DND-41 (cell line): Measurements from ENCODE around the gene ORM1.

ENCODE experiments used
- ATAC-seq: fragments of 200-7000 bp; cut with Tn5 transposase; 3 replicates; pipeline ENCODE4 v1.9.1; 2021; ENCODE audit warnings: low read depth; ENCODE audit not compliant: insufficient read depth
- DNase-seq: peaks from one replicate; pipeline ENCODE4 v3.0.0-alpha.2; 2020
- H2AFZ ChIP-seq: 2 replicates; pipeline ENCODE4 v1.6.0; 2012; ENCODE audit warnings: low read depth, low read length
- H3K27ac ChIP-seq: 2 replicates; pipeline ENCODE4 v1.5.1; 2012; ENCODE audit warnings: low read length, inconsistent platforms
- H3K27me3 ChIP-seq: fragments of 200-600 bp; sonication (generic); 2 replicates; pipeline ENCODE4 v1.6.0; 2012; ENCODE audit warnings: low read length, mild to moderate bottlenecking, inconsistent platforms; ENCODE audit not compliant: insufficient read depth, poor library complexity
- H3K36me3 ChIP-seq: 2 replicates; pipeline ENCODE4 v1.5.1; 2012; ENCODE audit warnings: low read length, inconsistent platforms; ENCODE audit not compliant: insufficient read depth
- H3K4me1 ChIP-seq: 2 replicates; pipeline ENCODE4 v1.5.1; 2012; ENCODE audit warnings: mild to moderate bottlenecking, low read length; ENCODE audit not compliant: insufficient read depth
- H3K4me2 ChIP-seq: 2 replicates; pipeline ENCODE4 v1.6.0; 2012; ENCODE audit warnings: mild to moderate bottlenecking, moderate library complexity, low read length, inconsistent platforms; ENCODE audit not compliant: insufficient read depth
- H3K4me3 ChIP-seq, 2 experiments: fragments of 200-600 bp in 1 of 2; shearing (Covaris generic) in 1 of 2; 2 replicates each; pipeline ENCODE4 v1.5.1; 2012 to 2016; ENCODE audit warnings: inconsistent platforms in 2 of 2, low read length in 2 of 2, mild to moderate bottlenecking in 2 of 2, low read depth in 1 of 2, moderate library complexity in 1 of 2
- H3K79me2 ChIP-seq: 2 replicates; pipeline ENCODE4 v1.6.0; 2012; ENCODE audit warnings: low read length, inconsistent platforms; ENCODE audit not compliant: insufficient read depth
- H3K9ac ChIP-seq: 2 replicates; pipeline ENCODE4 v1.6.0; 2012; ENCODE audit warnings: low read depth, mild to moderate bottlenecking, inconsistent platforms, low read length, moderate library complexity
- H3K9me3 ChIP-seq: 2 replicates; pipeline ENCODE4 v1.5.1; 2012; ENCODE audit warnings: low read length, moderate library complexity, mild to moderate bottlenecking, inconsistent platforms; ENCODE audit not compliant: insufficient read depth, severe bottlenecking
- H4K20me1 ChIP-seq: 2 replicates; pipeline ENCODE4 v1.6.0; 2012; ENCODE audit warnings: low read length; ENCODE audit not compliant: insufficient read depth
- CTCF ChIP-seq: IDR thresholded peaks from 2 replicates; pipeline ENCODE4 v1.5.1; 2012; ENCODE audit warnings: borderline replicate concordance, low read length, moderate library complexity, mild to moderate bottlenecking; ENCODE audit not compliant: poor library complexity, severe bottlenecking; ENCODE audit errors: extremely low read depth
- EZH2 ChIP-seq: IDR thresholded peaks from 3 replicates; pipeline ENCODE4 v1.6.1; 2012; ENCODE audit warnings: borderline replicate concordance, low read depth, mild to moderate bottlenecking, moderate library complexity, low read length, inconsistent platforms; ENCODE audit not compliant: severe bottlenecking

The ORM1 gene

GRCh38 chr9:114344692-114345091, 21.8 kb downstream of the ORM1 start:
- Histone ChIP-seq H3K4me3 (no peak overlapping the region), H2AFZ (no peak overlapping the region), H3K36me3 (peaks cover 95% of the 10 kb centered on the region), H3K27ac (no peak overlapping the region), H4K20me1 (0 out of 2 replicates have a peak, but pooled peaks cover 3% of the 10 kb centered on the region), H3K4me2 (no peak overlapping the region), H3K9me3 (no peaks in the 10 kb centered on the region), H3K9ac (no peak overlapping the region), H3K27me3 (no peaks in the 10 kb centered on the region), H3K79me2 (no peaks in the 10 kb centered on the region), H3K4me1 (peaks cover 12% of the 10 kb centered on the region)
- TF ChIP-seq EZH2 (no peak), CTCF (no peak)
- no peak for ATAC-seq
- DNase-seq, result no peak

- no peak overlapping the region for H3K4me3 ChIP-seq
- no peak for TF ChIP-seq CTCF
- no peaks in the 10 kb centered on the region for H3K79me2 ChIP-seq
- H4K20me1 ChIP-seq, result 0 out of 2 replicates have a peak, but pooled peaks cover 3% of the 10 kb centered on the region
- H3K9ac ChIP-seq, result no peak overlapping the region
- peaks cover 19% of the 10 kb centered on the region for H3K4me1 ChIP-seq
- H3K9me3 ChIP-seq, result no peaks in the 10 kb centered on the region
- no peak for DNase-seq
- no peak overlapping the region for H2AFZ ChIP-seq
- H3K27ac ChIP-seq, result no peak overlapping the region
- no peak overlapping the region for H3K4me2 ChIP-seq
- no peak for ATAC-seq
- H3K27me3 ChIP-seq, result no peaks in the 10 kb centered on the region
- peaks cover 95% of the 10 kb centered on the region for H3K36me3 ChIP-seq
Measured at GRCh38 chr9:114345493-114346065, 22.7 kb downstream of the ORM1 start.

- Histone ChIP-seq H3K9ac (no peak overlapping the region), H2AFZ (no peak overlapping the region), H4K20me1 (0 out of 2 replicates have a peak, but pooled peaks cover 3% of the 10 kb centered on the region), H3K4me3 (no peak overlapping the region), H3K4me2 (no peak overlapping the region), H3K4me1 (peaks cover 20% of the 10 kb centered on the region), H3K79me2 (no peaks in the 10 kb centered on the region), H3K27ac (0 out of 2 replicates have a peak overlapping the region, but pooled peaks have one; percentile 24), H3K9me3 (no peaks in the 10 kb centered on the region), H3K36me3 (peaks cover 95% of the 10 kb centered on the region), H3K27me3 (no peaks in the 10 kb centered on the region)
- ATAC-seq (no peak), DNase-seq (no peak)
- TF ChIP-seq EZH2 (no peak), CTCF (no peak)
Measured at GRCh38 chr9:114346146-114346545, 23.2 kb downstream of the ORM1 start.

- peaks cover 91% of the 10 kb centered on the region for H3K36me3 ChIP-seq
- no peak overlapping the region for H3K4me2 ChIP-seq
Measured at GRCh38 chr9:114347675-114348074, 24.8 kb downstream of the ORM1 start.

More at GRCh38 chr9:114347675-114348074, 24.8 kb downstream of the ORM1 start:
- Histone ChIP-seq H4K20me1 (0 out of 2 replicates have a peak, but pooled peaks cover 3% of the 10 kb centered on the region), H3K27me3 (no peaks in the 10 kb centered on the region), H3K27ac (no peak overlapping the region), H3K4me1 (peaks cover 20% of the 10 kb centered on the region), H3K9me3 (no peaks in the 10 kb centered on the region), H2AFZ (no peak overlapping the region), H3K79me2 (no peaks in the 10 kb centered on the region), H3K4me3 (no peak overlapping the region), H3K9ac (no peak overlapping the region)
- ATAC-seq, result no peak
- no peak for TF ChIP-seq EZH2
- no peak for TF ChIP-seq CTCF
- DNase-seq, result no peak
